HG02884 (cell line): Measurements from ENCODE around the gene ANKRD44.

Experiments used
- ATAC-seq: cut with Tn5 transposase; IDR thresholded peaks from one replicate; pipeline ENCODE4 v1.9.1; 2021; ENCODE audit warnings: mild to moderate bottlenecking, moderate library complexity; ENCODE audit not compliant: unreplicated experiment

The ANKRD44 gene

DNA sequence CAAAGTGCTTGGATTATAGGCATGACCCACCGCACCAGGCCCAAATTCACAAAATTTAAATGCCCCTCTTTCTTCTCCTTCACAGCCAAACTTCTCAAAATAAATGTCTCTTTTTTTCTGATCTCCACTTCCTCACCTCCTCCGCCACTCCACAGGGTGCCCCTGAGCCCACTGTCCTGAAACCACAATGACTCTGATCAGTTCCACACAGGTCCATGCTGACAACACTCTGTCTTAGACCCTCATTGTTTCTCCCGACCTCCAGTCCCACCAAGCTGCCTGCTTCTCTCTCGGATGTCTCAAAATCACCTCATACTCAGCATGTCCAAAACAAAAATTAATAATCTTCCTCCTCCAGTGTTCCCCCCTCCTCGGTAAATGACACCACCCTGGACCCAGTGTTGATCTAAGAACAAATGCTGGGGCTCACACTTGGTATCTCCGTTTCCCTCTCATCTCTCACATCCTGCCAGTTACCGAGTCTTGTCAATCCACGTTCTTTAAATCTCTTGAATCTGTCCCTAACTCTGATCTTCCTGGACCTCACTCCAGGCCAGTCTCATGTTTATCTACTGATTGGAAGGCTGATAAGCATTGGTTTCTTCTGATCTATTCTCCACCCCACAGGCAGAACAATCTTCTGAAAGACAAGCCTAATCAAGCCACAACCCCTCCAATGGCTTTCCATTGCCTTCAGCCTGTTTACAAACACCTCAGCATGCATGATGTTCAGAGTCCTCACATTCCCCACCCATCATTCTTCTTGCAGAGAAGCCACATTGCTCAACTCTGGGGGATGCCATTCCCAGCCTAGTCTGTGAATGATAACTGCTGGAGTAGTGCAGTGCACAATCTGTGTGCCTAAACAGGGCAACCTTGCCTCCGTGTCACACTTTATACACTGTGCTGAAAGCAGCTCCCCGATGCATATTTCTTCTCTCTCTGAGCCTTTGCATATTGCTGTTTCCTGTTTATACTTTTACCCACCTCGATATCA, 12.4 kb upstream of the ANKRD44 start:
- no peak for ATAC-seq

DNA sequence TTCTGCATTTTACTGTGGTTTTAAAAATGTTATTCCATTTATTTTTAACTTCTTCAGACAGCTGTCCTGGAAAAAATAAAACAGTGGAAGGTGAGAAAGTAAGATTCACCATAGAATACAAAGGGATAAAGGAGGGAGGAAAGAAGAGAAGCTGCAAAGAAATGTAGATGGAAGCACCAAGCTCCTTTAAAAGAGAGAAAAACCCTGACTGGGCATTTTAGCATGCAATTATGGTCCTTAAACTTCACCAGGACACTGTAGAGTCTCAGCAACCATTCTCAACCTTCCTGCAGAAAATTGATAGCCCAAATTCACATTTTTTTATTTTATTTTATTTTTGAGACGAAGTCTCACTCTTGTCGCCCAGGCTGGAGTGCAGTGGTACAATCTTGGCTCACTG, 11.6 kb upstream of the ANKRD44 start:
- no peak for ATAC-seq

DNA sequence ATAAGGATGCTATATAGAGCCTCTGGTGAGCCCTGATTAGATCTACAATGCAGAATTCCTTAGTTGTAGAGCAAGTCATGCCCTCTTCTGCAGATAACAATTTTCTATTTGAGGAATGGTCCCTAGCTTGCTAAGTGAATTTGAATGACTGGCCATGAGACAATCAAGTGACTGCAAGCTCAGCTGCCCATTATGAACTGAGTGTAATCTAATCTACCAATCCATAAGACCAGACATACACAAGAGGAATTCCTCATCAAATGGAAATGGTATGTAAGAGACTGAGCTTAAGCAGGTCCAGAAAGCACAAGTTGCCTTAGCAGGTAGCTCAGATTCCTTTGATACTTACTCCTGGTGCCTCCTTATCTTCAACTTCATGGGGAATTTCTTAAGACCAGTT, 4.8 kb upstream of the ANKRD44 start:
- ATAC-seq: no peak

DNA sequence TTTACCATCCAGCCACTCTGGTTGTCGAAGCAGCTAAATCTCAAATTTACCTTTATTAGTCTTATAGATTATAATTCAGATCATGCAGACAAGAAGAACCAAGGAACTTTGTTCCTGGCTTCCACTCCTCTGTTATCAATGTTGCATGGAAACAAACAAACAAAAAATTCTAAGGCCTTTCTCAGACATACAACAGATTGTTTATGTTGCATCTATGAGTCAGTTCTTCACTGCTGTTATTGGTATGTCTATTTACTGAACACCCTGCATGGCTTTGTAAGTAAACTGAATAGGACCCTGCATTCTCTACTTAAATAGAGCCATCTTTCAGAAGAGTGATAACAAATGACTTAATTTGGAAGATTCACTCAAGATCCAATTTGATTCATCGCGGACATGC, 1.6 kb upstream of the ANKRD44 start:
- no peak for ATAC-seq

DNA sequence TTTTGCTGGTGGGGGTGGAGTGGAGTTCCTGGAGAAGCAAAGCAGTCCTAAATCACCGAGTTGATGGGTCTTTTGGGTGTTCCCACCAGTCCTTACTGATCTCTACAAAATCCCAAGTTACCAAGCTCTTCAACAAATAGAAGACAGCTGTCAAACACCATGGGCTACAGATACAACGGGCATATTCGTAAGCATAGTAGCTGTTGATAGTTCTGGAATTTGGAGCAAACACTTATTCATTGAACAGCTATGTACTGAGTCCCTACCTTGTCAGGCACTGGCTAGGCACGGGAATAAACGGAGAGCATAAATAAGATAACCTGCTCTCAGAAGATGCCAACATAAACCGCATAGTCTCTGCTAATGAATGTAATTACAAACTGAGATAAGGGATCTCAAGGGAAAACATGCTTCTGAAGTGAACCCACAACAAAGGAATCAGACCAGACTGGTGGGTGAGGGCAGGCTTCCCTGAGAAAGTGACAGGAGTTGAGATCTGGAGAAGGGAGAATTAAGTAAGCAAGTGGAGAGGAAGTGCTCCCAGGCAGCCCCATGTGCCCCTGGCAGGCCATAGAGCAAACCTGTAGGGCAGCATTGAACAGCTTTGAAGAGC, 947 bp upstream of the ANKRD44 start:
- ATAC-seq: no peak

DNA sequence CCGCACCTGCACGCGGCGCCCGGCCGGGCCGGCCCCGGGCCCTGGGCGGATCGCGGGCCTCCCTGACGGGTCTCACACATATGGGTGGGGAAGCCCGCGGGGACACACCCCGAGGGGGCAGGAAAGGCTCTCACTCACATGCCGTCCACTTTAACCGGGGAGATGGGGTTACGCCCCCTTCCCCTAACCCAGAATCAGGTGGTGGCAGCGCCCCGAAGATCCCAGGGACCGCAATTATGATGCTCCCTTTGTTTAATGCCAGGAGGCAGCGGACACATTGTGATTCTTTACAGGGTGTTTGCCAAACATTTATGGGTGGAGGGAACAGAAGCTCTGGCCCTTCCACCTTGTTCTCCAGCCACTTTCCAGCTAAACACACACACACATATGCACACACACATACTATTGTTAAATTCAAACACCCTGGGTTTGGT, 424 bp upstream of the ANKRD44 start:
- no peak for ATAC-seq

DNA sequence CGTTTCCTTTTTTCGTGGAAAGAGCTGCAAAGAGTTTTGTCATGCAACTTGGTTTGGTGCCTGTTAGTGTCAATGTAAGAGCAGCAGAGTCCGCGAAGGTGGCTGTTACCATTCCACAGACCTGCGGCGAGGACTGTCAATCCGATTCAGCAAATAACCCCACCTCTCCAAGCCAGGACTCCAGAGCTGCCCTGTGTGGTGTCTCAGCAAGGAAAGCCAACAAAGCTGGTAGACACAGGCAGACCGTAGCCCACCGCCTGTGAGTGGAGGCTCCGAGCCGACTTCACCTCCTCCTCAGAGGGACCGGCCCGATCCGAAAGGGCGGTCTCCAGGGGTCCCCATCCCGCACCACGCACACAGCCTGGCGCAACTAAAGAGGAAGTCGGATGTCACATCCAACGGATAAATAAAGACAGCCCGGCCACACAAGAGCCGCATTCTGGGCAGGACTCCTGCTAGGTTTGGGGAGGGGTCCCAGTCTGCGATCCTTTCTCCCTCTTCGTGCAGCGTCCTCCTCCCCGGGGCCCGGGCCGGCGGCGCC, 819 bp downstream of the ANKRD44 start:
- peak; percentile 0 for ATAC-seq

DNA sequence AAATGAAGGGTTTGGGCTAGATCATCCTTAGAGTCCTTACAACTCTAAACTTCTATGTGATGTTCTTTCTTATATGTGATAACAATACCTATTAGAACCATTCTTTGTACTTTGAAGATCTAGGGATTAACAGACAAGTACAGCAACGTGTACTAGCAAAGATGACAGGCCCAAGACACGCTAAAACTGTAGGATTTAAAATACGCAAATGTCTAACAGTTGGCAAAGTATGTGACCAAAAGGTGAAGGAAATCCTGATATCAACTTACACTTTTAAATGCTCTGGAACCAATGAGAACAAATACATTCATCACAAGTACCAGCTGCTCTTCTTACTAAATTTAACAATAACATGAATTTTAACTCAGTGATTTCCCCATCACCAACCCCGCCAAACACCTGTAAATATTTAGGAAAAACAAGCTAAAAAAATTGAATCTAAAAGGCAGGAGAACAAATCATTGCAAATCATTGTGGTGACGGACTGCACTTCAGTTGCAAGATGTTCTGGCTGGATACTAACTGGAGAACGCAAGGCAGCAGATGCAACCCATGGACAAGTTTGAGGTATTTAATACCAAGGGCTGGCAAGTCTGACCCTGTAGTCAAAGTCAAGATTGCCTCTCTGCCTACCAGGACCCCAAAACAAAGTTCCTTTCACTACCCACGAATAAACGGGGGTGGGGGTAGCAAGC, 1.4 kb downstream of the ANKRD44 start:
- no peak for ATAC-seq

DNA sequence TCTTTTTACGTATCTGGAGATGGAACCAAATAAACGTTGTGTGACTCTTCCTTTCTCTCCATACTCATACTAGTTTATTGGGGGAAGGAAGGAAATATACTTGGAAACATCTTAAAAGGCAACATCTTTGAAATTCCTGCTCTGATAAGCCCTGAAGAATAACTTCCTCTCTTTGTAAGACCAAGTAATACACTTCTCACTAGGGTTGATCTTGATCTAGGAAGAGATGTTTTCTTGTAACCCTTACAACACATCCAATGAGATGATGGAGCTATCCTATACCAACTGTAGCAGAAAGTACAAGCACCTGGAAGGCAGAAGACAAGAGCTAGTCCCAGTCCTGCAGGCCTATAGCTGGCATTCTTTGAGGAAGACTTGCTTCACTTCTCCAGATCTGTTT, 2.0 kb downstream of the ANKRD44 start:
- ATAC-seq: no peak

DNA sequence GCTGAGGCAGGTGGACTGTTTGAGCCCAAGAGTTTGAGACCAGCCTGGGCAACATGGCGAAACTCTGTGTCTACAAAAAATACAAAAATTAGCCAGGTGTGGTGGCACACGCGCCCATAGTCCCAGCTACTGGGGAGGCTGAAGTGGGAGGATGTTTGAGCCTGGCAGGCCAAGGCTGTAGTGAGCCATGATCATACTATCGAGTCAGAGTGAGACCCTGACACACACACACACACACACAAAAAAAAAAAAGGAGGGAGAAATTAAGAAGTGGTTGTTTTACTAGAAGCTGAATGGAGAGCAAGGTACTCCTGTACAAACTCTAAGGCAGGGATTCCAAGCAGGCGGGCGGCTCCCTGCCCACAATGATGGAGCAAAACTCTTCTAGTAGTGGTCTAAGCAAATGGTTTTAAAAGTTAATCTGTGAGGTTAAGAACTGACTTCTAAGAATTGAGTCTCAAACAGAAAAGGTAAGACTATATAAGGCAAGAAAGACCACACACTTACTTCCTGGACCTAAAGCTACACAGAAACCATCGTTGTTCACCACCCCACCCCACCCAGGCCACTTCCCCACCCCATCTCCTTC, 2.6 kb downstream of the ANKRD44 start:
- ATAC-seq: peak; percentile 23

DNA sequence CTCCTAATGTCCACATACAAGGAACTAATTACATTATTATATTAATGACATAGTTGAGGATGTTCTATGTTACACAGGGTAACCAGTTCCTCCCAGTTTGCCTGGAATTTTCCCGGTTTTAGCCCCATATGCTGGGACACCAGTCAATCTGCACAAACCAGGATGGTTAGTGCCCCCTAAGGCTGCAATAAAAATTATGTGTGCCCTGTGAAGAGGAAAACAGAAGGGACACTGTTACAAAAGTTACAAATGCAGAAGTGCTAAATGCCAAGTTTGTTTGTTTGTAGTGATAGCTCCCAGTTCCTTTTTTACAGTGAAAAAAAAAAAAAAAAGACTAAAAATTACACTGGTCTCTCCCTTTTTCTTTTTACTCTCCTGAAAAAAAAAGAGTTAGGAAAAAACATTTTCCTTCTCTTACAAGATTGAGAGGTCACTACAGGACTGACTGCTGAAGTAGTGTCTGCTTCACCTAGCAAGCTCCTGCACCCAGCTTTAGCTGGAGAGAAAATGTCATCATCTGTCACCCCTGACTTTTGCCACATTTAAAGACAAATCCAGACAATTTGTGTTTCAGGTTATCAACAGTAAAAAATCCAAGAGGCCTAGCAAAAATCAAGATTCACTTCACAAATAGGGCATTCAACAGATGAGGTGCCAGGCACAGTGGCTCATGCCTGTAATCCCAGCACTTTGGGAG, 3.2 kb downstream of the ANKRD44 start:
- no peak for ATAC-seq

DNA sequence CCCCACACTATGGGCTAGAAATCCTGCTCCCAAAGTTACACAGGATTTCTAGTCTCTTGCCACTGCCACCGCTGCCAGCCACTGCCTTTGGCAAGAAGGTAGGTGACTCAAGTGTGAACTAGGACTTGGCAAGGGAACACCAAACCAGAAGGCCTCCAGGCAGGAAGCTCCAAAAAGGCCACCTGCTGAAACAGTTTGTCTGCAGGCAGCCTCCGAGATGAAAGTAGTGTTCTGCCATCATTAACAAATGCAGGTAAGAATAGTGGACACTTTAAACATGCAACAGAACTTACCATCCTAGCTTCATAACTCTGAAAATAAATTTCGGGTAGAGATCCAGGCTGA, 3.9 kb downstream of the ANKRD44 start:
- ATAC-seq: no peak

DNA sequence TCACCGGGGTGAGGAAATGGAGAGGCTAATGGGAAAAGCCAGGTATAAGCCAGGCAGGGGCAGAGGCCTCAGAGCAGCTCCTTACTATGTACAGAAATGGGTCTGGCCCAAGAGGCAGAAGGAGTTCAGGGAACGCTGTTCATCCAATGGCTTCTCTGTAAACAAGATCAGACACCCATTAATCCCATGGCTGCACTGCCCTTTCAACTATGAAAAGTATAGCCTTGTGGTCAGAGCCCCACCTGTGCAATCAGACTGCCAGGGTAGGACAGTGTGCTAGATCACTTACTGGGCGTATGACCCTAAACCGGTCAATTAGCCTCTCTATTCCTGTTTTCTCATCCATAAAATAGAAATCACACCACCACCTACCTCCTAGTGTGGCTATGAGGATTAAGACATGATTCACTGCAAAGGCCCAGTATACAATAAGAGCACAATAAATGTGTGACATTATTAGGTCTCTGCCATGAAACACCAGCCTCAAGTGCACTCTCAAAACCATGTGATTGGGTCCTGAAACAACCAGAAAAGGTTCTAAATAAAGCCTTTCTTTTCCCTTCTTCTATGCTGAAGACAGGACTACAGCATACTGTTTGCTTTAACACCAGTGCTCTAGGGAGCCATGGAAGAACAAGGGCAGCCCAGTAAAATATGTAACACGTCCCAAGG, 4.4 kb downstream of the ANKRD44 start:
- ATAC-seq: no peak

DNA sequence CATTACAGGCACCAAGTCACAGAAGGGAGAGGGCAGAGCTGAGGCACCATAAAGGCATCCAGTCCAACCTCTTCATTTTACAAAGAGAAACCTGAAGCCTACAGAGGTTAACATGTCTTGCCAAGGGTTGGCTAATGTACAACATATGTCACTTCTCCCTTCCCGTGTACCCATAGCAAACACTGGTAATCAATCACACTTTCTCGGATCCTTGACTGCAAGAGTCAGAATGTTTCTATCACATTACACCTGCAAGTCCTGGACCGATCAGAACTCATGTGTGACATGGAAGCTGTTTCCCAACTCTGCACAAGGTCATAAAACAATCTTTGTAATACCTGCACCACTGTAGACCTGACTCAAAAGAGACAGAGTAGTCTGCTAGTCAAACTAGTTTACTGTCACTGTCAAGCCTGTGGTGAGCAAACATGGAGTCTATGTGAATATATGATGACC, 6.0 kb downstream of the ANKRD44 start:
- peak; percentile 33 for ATAC-seq

DNA sequence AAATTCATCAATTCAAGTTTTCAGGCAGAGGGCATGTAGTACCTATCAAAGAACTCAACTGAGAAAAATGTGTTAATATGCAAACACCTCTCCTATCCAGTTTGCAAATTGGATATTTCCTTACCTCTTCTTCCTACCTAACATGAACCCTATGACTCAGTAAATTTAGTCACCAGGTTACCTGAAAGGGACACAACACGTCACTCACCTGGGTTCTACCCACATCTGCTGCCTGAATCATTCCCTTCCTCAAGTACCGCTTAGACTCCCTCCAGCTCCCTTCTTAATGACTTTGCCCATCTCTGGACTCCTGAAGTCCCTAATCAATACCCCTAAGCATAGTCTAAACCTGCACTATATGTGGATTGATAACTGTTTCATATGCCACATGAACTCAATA, 10.4 kb downstream of the ANKRD44 start:
- no peak for ATAC-seq

DNA sequence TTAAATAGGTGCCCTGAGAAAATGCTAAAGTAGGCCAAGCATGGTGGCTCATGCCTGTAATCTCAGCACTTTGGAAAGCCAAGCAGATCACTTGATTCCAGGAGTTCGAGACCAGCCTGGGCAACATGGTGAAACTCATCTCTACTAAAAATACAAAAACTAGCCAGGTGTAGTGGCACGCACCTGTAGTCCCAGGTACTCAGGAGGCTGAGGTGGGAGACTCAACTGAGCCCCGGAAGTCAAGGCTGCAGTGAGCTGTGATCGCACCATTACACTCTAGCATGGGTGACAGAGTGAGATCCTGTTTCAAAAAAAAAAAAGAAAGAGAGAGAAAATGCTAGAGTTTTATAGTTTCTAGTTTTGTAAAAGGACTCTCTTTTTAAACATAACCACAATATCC, 12.0 kb downstream of the ANKRD44 start:
- no peak for ATAC-seq

DNA sequence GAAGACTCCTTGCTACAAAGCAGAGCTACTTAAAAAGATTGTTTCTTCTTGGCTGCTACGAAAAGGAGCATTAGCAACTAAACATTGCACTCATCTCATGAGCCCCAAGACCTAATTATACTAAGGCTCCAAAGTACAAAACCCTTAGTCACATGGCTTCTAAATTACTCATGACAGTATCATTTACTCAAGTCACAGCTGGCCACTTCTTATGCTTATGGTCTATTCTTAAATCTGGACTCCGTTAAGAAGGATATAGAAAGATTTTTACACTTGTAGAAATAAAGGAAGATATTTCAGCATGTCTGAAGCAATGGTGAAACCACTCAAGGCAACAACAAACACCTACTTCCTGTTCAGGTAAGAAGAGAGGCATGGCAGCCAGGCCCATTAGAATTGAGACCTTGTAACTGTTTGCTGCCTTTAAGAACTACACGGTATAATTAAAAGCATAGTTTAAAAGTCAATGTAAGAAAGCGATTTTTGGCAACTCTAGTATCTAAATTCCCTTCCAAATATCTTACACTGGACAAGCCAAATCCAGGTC, 12.7 kb downstream of the ANKRD44 start:
- ATAC-seq: peak; percentile 34

DNA sequence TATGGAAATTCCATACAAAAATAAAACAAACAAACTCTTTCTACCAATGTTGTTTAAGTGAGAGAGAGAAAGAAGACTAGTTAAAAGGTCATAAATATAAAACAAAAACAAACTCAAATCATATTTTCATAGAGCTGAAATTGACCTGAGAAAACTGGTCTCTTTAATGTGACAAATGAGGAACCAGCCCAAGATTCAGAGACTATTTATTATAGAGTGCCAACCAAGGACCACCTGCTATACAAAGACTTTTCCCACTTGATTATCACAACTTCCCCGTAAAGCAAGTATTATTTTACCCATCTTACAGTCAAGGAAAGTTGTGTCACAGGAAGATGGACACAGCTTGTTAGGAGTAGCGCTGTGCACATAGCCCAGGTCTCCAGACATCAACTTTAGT, 13.3 kb downstream of the ANKRD44 start:
- no peak for ATAC-seq

DNA sequence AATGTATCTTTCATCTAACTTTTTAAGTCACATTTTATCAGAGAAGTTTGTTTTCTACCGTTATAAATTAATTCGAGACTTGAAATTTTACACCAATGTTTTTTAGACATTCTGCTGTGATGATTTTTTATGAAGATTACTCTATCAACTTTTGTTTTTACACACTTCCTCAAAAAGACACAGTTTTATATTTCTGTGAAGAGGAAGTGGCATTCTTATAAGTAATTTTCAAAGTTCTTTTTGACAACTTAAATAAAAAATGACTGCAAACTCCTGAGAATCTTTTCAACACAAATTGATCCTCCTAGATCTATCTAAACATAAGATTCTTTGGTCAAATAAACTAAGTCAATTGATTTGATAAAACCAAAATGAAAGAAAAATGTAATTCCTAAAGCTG, 13.7 kb downstream of the ANKRD44 start:
- no peak for ATAC-seq

DNA sequence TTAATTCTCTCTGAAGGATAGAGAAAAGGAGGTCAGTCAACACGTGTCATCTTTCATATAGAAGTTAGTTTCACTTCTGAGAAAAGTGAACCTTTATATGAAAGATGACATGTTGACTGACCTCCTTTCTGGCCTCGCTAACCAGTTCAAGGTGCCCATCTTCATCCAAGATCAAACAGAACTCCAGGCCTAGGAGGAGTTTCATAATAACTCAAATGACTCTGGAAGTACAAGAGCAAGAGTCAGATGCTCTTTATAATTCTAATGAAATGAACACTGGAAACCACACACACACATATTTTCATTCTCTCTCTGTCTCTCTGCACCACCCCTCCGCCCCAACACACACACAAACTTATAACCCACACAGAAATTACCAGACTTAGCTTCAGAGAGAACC, 16.3 kb downstream of the ANKRD44 start:
- no peak for ATAC-seq
